HepG2 (cell line): ENCODE data around the gene DARS2. TPM values are rescaled to one million over a fixed set of nuclear protein-coding genes. Genes with fewer than 3 reads are reported as not detected.

Experiments
- CEBPZ ChIP-seq: IDR thresholded peaks from 2 replicates; pipeline ENCODE4 v1.6.1; 2012; ENCODE audit warnings: low read length, improper control_type of control experiment
- DMAP1 ChIP-seq: IDR thresholded peaks from 2 replicates; pipeline ENCODE4 v1.6.1; 2016
- E2F1 ChIP-seq: sonication (generic); formaldehyde crosslinking; IDR thresholded peaks from 2 replicates; pipeline ENCODE4 v1.5.0; 2020; ENCODE audit warnings: missing genetic modification reagents
- GABPB1 ChIP-seq: IDR thresholded peaks from 2 replicates; pipeline ENCODE4 v1.6.1; 2016; ENCODE audit warnings: mild to moderate bottlenecking, missing genetic modification reagents, moderate library complexity, missing compliant biosample characterization
- HNRNPLL ChIP-seq: fragments of 200-400 bp; formaldehyde crosslinking; IDR thresholded peaks from 2 replicates; pipeline ENCODE4 v1.6.1; 2017; ENCODE audit warnings: mild to moderate bottlenecking, low read depth, low read length; ENCODE audit not compliant: poor library complexity, severe bottlenecking
- IKZF4 ChIP-seq: sonication (generic); formaldehyde crosslinking; IDR thresholded peaks from 2 replicates; pipeline ENCODE4 v1.5.1; 2020; ENCODE audit warnings: borderline replicate concordance, mild to moderate bottlenecking, low read depth, missing genetic modification reagents; ENCODE audit errors: not compliant biosample characterization
- MYC ChIP-seq: sonication (generic); formaldehyde crosslinking; IDR thresholded peaks from 2 replicates; pipeline ENCODE4 v1.9.0; 2021; ENCODE audit warnings: missing genetic modification reagents, borderline replicate concordance
- NR2F6 ChIP-seq, 2 experiments: IDR thresholded peaks; 2 replicates each; pipeline ENCODE4 v1.6.1; 2016; ENCODE audit warnings: antibody characterized with exemption in 1 of 2, mild to moderate bottlenecking in 1 of 2
- POLR2A ChIP-seq, 2 experiments: IDR thresholded peaks; 2 replicates each; pipeline ENCODE4 v1.6.1; 2011; ENCODE audit warnings: low read depth in 2 of 2, low read length in 2 of 2, mild to moderate bottlenecking in 1 of 2, moderate library complexity in 1 of 2; ENCODE audit not compliant: insufficient read depth in 1 of 2
- PREB ChIP-seq: sonication (generic); formaldehyde crosslinking; IDR thresholded peaks from 2 replicates; pipeline ENCODE4 v1.4.0; 2020; ENCODE audit warnings: missing genetic modification reagents
- RFX5 ChIP-seq: IDR thresholded peaks from 2 replicates; pipeline ENCODE4 v1.6.1; 2011; ENCODE audit warnings: low read depth, low read length, improper control_type of control experiment
- SMARCC2 ChIP-seq: fragments of 450-650 bp; IDR thresholded peaks from 2 replicates; pipeline ENCODE4 v1.6.1; 2017; ENCODE audit warnings: antibody characterized with exemption, mild to moderate bottlenecking
- TEF ChIP-seq: sonication (generic); formaldehyde crosslinking; IDR thresholded peaks from 2 replicates; pipeline ENCODE4 v1.5.0; 2020; ENCODE audit warnings: missing genetic modification reagents
- TP53 ChIP-seq: sonication (generic); formaldehyde crosslinking; conservative IDR thresholded peaks from 2 replicates; pipeline ENCODE4 v1.4.0; 2020; ENCODE audit warnings: missing genetic modification reagents
- ZBTB37 ChIP-seq: sonication (generic); formaldehyde crosslinking; IDR thresholded peaks from 2 replicates; pipeline ENCODE4 v1.4.0; 2020; ENCODE audit warnings: mild to moderate bottlenecking, missing genetic modification reagents
- ZBTB42 ChIP-seq: sonication (generic); formaldehyde crosslinking; IDR thresholded peaks from 2 replicates; pipeline ENCODE4 v1.5.0; 2020; ENCODE audit warnings: mild to moderate bottlenecking, missing genetic modification reagents
- ZC3H13 ChIP-seq: sonication (generic); formaldehyde crosslinking; IDR thresholded peaks from 2 replicates; pipeline ENCODE4 v1.8.1; 2023; ENCODE audit warnings: mild to moderate bottlenecking, missing genetic modification reagents, moderate library complexity
- ZC3H4 ChIP-seq: sonication (generic); formaldehyde crosslinking; IDR thresholded peaks from 2 replicates; pipeline ENCODE4 v1.4.0; 2020; ENCODE audit warnings: missing genetic modification reagents, borderline replicate concordance
- ZKSCAN5 ChIP-seq: sonication (generic); formaldehyde crosslinking; IDR thresholded peaks from 2 replicates; pipeline ENCODE4 v1.5.1; 2020; ENCODE audit warnings: mild to moderate bottlenecking, missing genetic modification reagents
- ZNF513 ChIP-seq: sonication (generic); formaldehyde crosslinking; conservative IDR thresholded peaks from 2 replicates; pipeline ENCODE4 v1.5.0; 2020; ENCODE audit warnings: missing genetic modification reagents
- ZNF772 ChIP-seq: sonication (generic); formaldehyde crosslinking; IDR thresholded peaks from 2 replicates; pipeline ENCODE4 v1.5.0; 2020; ENCODE audit warnings: mild to moderate bottlenecking, missing genetic modification reagents
- polyA plus RNA-seq, 8 experiments: library from polyadenylated mRNA; depleted of rRNA in 3 of 8; stranded (reverse) in 7 of 8; unstranded in 1 of 8; fragments of >200 nt; fragmentation: Illumina TruSeq in 4 of 8; extraction: Trizol in 4 of 8; gene quantifications; 2 replicates each; pipeline versions ENCODE4 v1.2.1 to v1.2.3, GENCODE V29; 2011 to 2016; ENCODE audit warnings: low read depth in 4 of 8, missing spikeins in 1 of 8, mixed read lengths in 1 of 8; ENCODE audit not compliant: insufficient read depth in 1 of 8
- total RNA-seq, 5 experiments: library from RNA; depleted of rRNA; stranded (reverse); fragments of >200 nt; fragmentation: Illumina TruSeq; extraction: Trizol; gene quantifications; 2 replicates each; pipeline ENCODE4 v1.2.3, GENCODE V29; 2016; ENCODE audit warnings: low read depth in 1 of 5

The DARS2 gene
- total and polyA plus RNA-seq, 2 of the 13 experiments (the other 11 are each of a cell fraction or from before 2014, with no cell fraction given): 17.6 to 27.7 TPM

- TF ChIP-seq PREB (CRISPR knock-in tag) (no peak), SMARCC2 (no peak), TP53 (no peak), RFX5 (0 out of 2 replicates have a peak, but pooled peaks have one; percentile 3), CEBPZ (no peak), ZNF772 (peak; percentile 77; the same call in 1 of the 2 replicates), MYC (CRISPR knock-in tag) (peak; percentile 75), DMAP1 (CRISPR knock-in tag) (peak; percentile 94), ZKSCAN5 (CRISPR knock-in tag) (no peak), IKZF4 (CRISPR knock-in tag) (no peak), POLR2A (IDR thresholded peaks at IDR 0.05; ENCODE audit: insufficient read depth in 1 of 2, low read depth in 2 of 2, low read length in 2 of 2) (peak; percentile 63 to 80), HNRNPLL (peak; percentile 82), E2F1 (CRISPR knock-in tag) (peak; percentile 98), ZBTB42 (CRISPR knock-in tag) (no peak), ZNF513 (CRISPR knock-in tag) (no peak), ZBTB37 (CRISPR knock-in tag) (no peak), ZC3H13 (CRISPR knock-in tag) (peak; percentile 67; the same call in 1 of the 2 replicates), TEF (CRISPR knock-in tag) (no peak), ZC3H4 (CRISPR knock-in tag) (no peak), NR2F6 (IDR thresholded peaks at IDR 0.05) (no peak), NR2F6 (CRISPR knock-in tag; IDR thresholded peaks at IDR 0.05) (no peak), GABPB1 (CRISPR knock-in tag) (peak; percentile 96)
Measured at GRCh38 chr1:173824315-173825081, at the start of gene DARS2, which contains the start of gene CENPL (continued).
